Measurements from ENCODE around the gene GRPEL1. TPM values are rescaled to one million over a fixed set of nuclear protein-coding genes. Genes with fewer than 3 reads are reported as not detected.

Gene GRPEL1
- total and polyA plus RNA-seq, 2 of the 4 experiments (the other 2 are of a cell fraction): 33.0 to 33.9 TPM

DNA sequence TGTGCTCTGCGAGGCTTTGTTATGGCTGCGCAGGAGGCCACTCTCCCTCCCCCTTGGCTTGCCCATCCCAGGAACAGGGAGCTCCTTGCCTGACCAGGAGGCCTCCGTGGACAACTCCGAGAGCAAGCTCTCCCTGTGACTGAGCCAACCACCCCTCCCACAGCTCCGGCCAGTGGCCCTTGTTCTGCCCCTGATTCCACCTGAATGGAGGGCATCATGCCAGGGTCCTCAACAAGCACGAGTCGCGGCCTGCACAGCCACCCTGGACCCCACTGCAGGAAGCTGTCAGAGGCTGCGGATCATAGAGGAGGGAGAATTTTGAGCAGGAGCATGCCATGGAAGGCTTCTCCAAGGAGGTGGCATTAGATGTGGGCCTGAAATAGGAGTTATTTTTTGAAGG, 44.8 kb upstream of the GRPEL1 start:
- no peak overlapping the region for H4K5ac ChIP-seq (ENCODE audit: low read depth, low read length)
- H2AK9ac ChIP-seq (replicated peaks; ENCODE audit: low read depth, low read length, poor library complexity): no peak overlapping the region
- 86% methylated on average over 2 of the region's 9 CpGs; no CpG with 5 or more reads in 1 of the 2 experiments for WGBS, 2 experiments (ENCODE audit: extremely low coverage in 2 of 2, insufficient read length in 1 of 2)
- BruUV-seq (replicated peaks): no TSS peak
- no peak overlapping the region for H2AFZ ChIP-seq (replicated peaks; ENCODE audit: low read length, poor library complexity)
- H3K27ac ChIP-seq (ENCODE audit: insufficient read depth, low read length): no peak overlapping the region
- no peak overlapping the region for H3K4me3 ChIP-seq (ENCODE audit: insufficient read depth, low read depth, low read length)
- ChIA-PET POLR2A (ENCODE audit: unreplicated experiment) (no interaction called here), CTCF (no interaction called here)
- H3K79me1 ChIP-seq (ENCODE audit: low read depth in 1 of 2, low read length in 2 of 2): no peaks in the 10 kb centered on the region
- H4K20me1 ChIP-seq (ENCODE audit: insufficient read depth, low read length): no peaks in the 10 kb centered on the region; the same call in 1 of the 2 replicates
- H3K9me1 ChIP-seq (ENCODE audit: insufficient read depth, low read length): no peaks in the 10 kb centered on the region
- TF ChIP-seq SMC3 (IDR thresholded peaks at IDR 0.05; ENCODE audit: low read depth, low read length) (no peak), RFX5 (IDR thresholded peaks at IDR 0.05; ENCODE audit: low read depth, low read length) (no peak), MXI1 (IDR thresholded peaks at IDR 0.05; ENCODE audit: borderline replicate concordance, low read depth, low read length) (no peak), RAD21 (IDR thresholded peaks at IDR 0.05; ENCODE audit: low read length) (no peak), CHD1 (IDR thresholded peaks at IDR 0.05; ENCODE audit: low read depth, low read length) (no peak), CEBPB (IDR thresholded peaks at IDR 0.05; ENCODE audit: low read depth, low read length) (no peak), MAZ (IDR thresholded peaks at IDR 0.05; ENCODE audit: borderline replicate concordance, low read depth, low read length) (no peak), FOS (IDR thresholded peaks at IDR 0.05; ENCODE audit: low read depth, low read length) (no peak), MAFK (IDR thresholded peaks at IDR 0.05; ENCODE audit: low read depth, low read length) (no peak), NFE2L2 (IDR thresholded peaks at IDR 0.05; ENCODE audit: low read depth, low read length) (no peak)
- TF ChIP-seq, protein P1, sequence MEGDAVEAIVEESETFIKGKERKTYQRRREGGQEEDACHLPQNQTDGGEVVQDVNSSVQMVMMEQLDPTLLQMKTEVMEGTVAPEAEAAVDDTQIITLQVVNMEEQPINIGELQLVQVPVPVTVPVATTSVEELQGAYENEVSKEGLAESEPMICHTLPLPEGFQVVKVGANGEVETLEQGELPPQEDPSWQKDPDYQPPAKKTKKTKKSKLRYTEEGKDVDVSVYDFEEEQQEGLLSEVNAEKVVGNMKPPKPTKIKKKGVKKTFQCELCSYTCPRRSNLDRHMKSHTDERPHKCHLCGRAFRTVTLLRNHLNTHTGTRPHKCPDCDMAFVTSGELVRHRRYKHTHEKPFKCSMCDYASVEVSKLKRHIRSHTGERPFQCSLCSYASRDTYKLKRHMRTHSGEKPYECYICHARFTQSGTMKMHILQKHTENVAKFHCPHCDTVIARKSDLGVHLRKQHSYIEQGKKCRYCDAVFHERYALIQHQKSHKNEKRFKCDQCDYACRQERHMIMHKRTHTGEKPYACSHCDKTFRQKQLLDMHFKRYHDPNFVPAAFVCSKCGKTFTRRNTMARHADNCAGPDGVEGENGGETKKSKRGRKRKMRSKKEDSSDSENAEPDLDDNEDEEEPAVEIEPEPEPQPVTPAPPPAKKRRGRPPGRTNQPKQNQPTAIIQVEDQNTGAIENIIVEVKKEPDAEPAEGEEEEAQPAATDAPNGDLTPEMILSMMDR (conservative IDR thresholded peaks at IDR 0.05; ENCODE audit: low read depth, low read length): no peak
- TF ChIP-seq, protein P2, sequence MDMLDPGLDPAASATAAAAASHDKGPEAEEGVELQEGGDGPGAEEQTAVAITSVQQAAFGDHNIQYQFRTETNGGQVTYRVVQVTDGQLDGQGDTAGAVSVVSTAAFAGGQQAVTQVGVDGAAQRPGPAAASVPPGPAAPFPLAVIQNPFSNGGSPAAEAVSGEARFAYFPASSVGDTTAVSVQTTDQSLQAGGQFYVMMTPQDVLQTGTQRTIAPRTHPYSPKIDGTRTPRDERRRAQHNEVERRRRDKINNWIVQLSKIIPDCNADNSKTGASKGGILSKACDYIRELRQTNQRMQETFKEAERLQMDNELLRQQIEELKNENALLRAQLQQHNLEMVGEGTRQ (IDR thresholded peaks at IDR 0.05; ENCODE audit: low read depth, low read length): no peak
- H3K4ac ChIP-seq (ENCODE audit: low read depth, low read length): no peak overlapping the region
- H3K23ac ChIP-seq (ENCODE audit: low read depth, low read length): no peak overlapping the region
- no peak overlapping the region for H3K18ac ChIP-seq (ENCODE audit: low read depth, low read length)
- H2BK120ac ChIP-seq (ENCODE audit: low read depth, low read length): no peak overlapping the region
- no peak overlapping the region for H3K9ac ChIP-seq (ENCODE audit: low read depth, low read length)
- in situ Hi-C loops (cut with MboI; ENCODE audit: low sequenced_read_pairs) (no loop called here), intact Hi-C loops (cut with micrococcal nuclease) (no loop called here), dilution Hi-C loops (cut with HindIII; ENCODE audit: low sequenced_read_pairs, unreplicated experiment) (no loop called here)
- H3K9me3 ChIP-seq (ENCODE audit: control insufficient read depth, insufficient read depth, low read length): no peaks in the 10 kb centered on the region; the same call in 1 of the 2 replicates
- no peak overlapping the region for H2BK20ac ChIP-seq (ENCODE audit: low read depth, low read length)
- peaks cover 31% of the 10 kb centered on the region for H3K27me3 ChIP-seq (ENCODE audit: control insufficient read depth, insufficient read depth, low read length)
- no peak overlapping the region for H2BK15ac ChIP-seq (ENCODE audit: low read depth, low read length)
- no peak for ATAC-seq (ENCODE audit: low read depth)
- H3K4me2 ChIP-seq (ENCODE audit: low read depth, low read length): no peak overlapping the region
- no peak overlapping the region for H4K91ac ChIP-seq (ENCODE audit: insufficient read depth, low read depth, low read length)
- DNase-seq: no peak
- no peak overlapping the region for H3K56ac ChIP-seq (ENCODE audit: extremely low read depth, insufficient read depth, low read length)
- H3K4me1 ChIP-seq (ENCODE audit: control insufficient read depth, insufficient read depth, low read length): no peaks in the 10 kb centered on the region
- H4K8ac ChIP-seq (ENCODE audit: low read depth in 2 of 2, low read length in 2 of 2): no peak overlapping the region
- H2AK5ac ChIP-seq (ENCODE audit: low read depth, low read length): no peak overlapping the region
- no peak overlapping the region for H2BK5ac ChIP-seq (ENCODE audit: low read depth, low read length, poor library complexity, severe bottlenecking)
- no peak overlapping the region for H3K14ac ChIP-seq (replicated peaks; ENCODE audit: low read depth, low read length)
- H3K36me3 ChIP-seq (ENCODE audit: control insufficient read depth, insufficient read depth, low read length): no peaks in the 10 kb centered on the region

Data from IMR-90 (cell line).